Immature natural killer cell (primary cell): ENCODE measurements around the gene RNH1. TPM values are rescaled to one million over a fixed set of nuclear protein-coding genes. Genes with fewer than 3 reads are reported as not detected.
A peak's percentile ranks its signal among the peaks of the same experiment; 100 is the strongest.

Experiments used
- DNase-seq, 3 donors: peaks; one replicate each; pipeline ENCODE4 v3.0.0; 2022; ENCODE audit warnings: mixed read lengths in 1 of 3
- H3K27ac Mint-ChIP-seq, 6 donors: one replicate each; pipeline ENCODE4 v1.8.0; 2020; ENCODE audit warnings: mixed read lengths in 6 of 6, mild to moderate bottlenecking in 5 of 6, inconsistent platforms in 4 of 6, moderate library complexity in 3 of 6
- H3K27me3 Mint-ChIP-seq, 3 donors: one replicate each; pipeline ENCODE4 v1.8.0; 2020 to 2021; ENCODE audit warnings: low read depth in 3 of 3, mild to moderate bottlenecking in 3 of 3, mixed read lengths in 3 of 3, moderate library complexity in 3 of 3, inconsistent platforms in 1 of 3
- H3K36me3 Mint-ChIP-seq, 3 donors: one replicate each; pipeline ENCODE4 v1.8.0; 2020; ENCODE audit warnings: mixed read lengths in 3 of 3, inconsistent platforms in 2 of 3, mild to moderate bottlenecking in 2 of 3
- H3K4me1 Mint-ChIP-seq, 2 donors: one replicate each; pipeline ENCODE4 v1.8.0; 2020; ENCODE audit warnings: inconsistent platforms in 2 of 2, mild to moderate bottlenecking in 2 of 2, mixed read lengths in 2 of 2, moderate library complexity in 1 of 2
- H3K4me3 Mint-ChIP-seq, 5 donors: one replicate each; pipeline ENCODE4 v1.8.0; 2020; ENCODE audit warnings: mild to moderate bottlenecking in 5 of 5, mixed read lengths in 5 of 5, inconsistent platforms in 3 of 5, moderate library complexity in 3 of 5
- H3K9me3 Mint-ChIP-seq, 6 donors: one replicate each; pipeline ENCODE4 v1.8.0; 2020; ENCODE audit warnings: mild to moderate bottlenecking in 6 of 6, mixed read lengths in 6 of 6, inconsistent platforms in 4 of 6, moderate library complexity in 3 of 6
- polyA plus RNA-seq, 3 donors: library from polyadenylated mRNA; unstranded; fragments of 300-500 nt; fragmentation: Illumina TruSeq; gene quantifications; one replicate each; pipeline ENCODE4 v1.2.3, GENCODE V29; 2021

Gene RNH1
- polyA plus RNA-seq, 3 donors from 2014 or later = 164 to 180 (median 168) TPM

DNA sequence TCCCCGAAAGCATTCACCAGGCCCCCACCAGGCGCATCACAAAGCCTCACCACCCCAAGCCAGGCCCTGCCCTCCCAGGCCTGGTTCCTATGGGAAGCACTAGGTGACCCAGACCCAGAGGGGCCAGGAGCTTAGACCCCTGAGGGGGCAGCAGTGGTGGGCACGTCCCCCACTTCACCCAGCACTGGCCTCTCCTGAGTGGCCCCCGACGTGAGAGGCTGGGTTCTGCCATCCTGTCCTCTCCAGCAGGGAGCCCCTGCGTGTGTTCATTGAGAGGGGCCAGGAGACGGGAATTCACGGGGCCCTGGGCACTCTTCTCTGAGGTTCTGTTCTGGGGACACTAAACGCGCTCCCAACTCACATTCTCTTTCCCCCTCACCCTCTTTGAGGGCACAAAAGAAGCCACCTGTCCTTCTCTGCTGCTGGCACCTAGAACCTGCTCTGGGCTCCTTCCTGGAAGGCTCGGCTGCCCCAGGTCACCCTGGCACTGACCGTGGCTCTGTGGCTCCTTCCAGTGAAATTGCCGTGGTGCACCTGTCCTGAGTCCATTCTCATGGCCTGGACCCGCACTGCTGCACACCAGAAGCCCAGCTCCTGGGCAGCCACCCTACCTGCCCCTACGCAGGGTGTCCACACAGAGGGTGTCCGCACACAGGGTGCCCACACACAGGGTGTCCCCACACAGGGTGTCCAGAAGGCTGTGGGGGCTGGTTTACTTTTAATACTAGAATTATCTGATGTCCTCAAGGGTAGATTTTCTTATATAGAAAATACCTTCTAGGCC is 44.7 kb downstream of the RNH1 start:
- no peak overlapping the region for H3K27ac Mint-ChIP-seq
- H3K4me1 Mint-ChIP-seq = peaks cover 7% of the 10 kb centered on the region in 2 donors
- peaks cover 0 to 2% (median 0%) of the 10 kb centered on the region in 3 donors for H3K36me3 Mint-ChIP-seq
- DNase-seq = no peak
- no peak overlapping the region for H3K4me3 Mint-ChIP-seq
- peaks cover 0 to 4% (median 0%) of the 10 kb centered on the region in 3 donors for H3K27me3 Mint-ChIP-seq
- no peaks in the 10 kb centered on the region for H3K9me3 Mint-ChIP-seq

DNA sequence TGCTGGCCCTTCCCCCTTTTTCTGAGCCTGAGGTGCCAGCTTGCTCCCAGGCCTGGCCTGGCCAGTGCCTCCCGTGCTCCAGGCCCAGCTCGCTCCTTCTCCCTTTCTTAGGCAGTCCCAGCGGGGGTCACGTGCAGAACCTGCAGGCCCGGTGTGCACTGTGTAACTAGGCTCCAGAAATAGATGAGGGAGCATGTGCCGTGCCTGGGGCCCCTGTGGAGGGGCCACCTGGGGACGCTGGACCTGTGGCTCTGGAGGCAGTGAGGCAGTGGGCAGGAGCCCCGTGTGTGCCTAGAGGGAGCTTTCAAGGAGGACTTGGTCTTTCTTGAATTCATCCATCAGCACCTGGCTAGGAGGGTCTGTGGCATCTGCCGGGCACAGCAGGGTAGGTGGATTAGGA is 45.4 kb downstream of the RNH1 start:
- H3K27ac Mint-ChIP-seq = no peak overlapping the region
- no peak for DNase-seq
- peaks cover 0 to 4% (median 0%) of the 10 kb centered on the region in 3 donors for H3K27me3 Mint-ChIP-seq
- no peaks in the 10 kb centered on the region for H3K9me3 Mint-ChIP-seq
- no peak overlapping the region for H3K4me3 Mint-ChIP-seq
- H3K36me3 Mint-ChIP-seq = peaks cover 0 to 2% (median 0%) of the 10 kb centered on the region in 3 donors
- H3K4me1 Mint-ChIP-seq = peaks cover 14% of the 10 kb centered on the region in 2 donors

DNA sequence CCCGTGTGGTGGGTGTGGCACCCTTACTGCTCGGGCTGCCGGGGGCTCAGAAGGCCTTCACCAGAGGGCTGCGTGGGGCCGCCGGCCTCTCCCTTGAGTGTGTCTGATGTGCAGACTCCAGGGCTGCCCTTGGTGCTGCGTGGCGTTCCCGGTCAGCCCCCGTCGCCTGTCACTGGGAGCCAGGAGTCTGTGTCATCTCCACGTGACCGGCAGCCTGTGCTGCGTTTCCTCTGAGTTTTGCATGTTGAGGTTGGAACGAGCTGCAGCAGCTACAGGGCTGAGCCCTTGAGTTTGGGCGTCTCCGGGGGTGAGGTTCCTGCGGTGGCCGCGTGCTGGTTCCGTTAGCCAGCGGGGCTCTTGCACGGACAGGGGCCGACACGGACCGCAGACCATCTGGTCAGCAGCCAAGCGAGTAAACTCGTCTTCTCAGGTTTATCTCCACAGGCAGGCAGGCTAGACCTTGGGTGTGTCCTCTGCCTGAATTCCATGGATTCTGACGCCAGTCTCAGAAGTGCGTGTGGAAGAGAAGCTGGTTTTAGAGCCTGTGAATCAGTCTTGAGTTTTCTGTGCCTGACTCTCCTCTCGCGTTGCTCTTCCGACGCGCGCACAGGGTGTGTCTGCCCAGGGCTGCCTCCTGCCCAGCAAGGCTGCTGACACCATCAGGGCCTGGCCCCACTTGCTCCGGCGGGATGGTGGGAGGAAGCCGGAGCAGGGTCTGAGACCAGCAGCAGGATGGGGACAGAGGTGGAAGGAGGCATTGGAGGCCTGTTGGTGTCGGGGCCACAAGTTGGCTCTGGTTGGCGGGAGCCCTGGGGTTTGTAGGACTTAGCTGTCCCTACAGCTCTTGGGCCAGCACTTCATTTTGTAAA is 46.5 kb downstream of the RNH1 start:
- no peak overlapping the region for H3K27ac Mint-ChIP-seq
- no peaks in the 10 kb centered on the region for H3K9me3 Mint-ChIP-seq
- H3K36me3 Mint-ChIP-seq = no peaks in the 10 kb centered on the region
- peaks cover 21% of the 10 kb centered on the region in 2 donors for H3K4me1 Mint-ChIP-seq
- H3K27me3 Mint-ChIP-seq = peaks cover 0 to 7% (median 2%) of the 10 kb centered on the region in 3 donors
- no peak overlapping the region for H3K4me3 Mint-ChIP-seq
- DNase-seq = no peak

DNA sequence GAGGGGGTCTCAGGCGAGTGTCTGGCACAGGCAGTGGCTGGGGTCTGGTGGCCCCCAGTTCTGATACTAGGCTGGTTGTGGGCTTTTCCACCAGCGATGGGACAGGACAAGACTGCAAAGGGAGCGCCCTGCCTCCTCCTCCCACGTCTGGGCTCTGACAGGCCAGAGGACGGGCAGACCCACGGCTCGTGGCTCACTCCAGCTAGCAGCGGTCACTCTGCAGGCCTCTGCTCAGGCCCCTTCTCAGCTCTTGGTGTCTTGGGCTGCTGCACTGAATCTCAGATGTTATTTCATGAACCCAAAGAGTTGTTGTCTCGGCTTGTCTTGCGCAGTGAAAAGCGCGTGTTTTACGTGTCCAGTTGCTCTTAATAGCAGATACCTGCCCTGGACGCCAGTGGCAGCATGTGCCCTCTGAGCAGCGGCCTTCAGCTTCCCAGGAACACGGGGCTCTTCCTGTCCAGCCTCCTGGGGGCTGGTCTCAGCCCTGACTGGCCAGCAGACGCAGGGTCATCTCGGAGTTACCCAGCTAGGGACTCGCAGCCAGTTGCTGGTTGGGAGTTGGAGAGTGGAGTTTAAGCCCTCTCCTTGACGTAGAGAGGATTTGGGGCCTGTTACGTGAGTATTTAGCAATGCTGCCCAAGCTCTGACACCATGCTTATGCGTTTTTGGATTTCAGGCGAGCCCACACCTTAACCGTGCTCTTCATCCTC is 47.4 kb downstream of the RNH1 start:
- DNase-seq = no peak
- Mint-ChIP-seq H3K4me3 (no peak overlapping the region), H3K4me1 (peaks cover 21 to 22% of the 10 kb centered on the region in 2 donors), H3K27me3 (peaks cover 0 to 7% (median 2%) of the 10 kb centered on the region in 3 donors), H3K9me3 (no peaks in the 10 kb centered on the region), H3K27ac (no peak overlapping the region), H3K36me3 (no peaks in the 10 kb centered on the region)

DNA sequence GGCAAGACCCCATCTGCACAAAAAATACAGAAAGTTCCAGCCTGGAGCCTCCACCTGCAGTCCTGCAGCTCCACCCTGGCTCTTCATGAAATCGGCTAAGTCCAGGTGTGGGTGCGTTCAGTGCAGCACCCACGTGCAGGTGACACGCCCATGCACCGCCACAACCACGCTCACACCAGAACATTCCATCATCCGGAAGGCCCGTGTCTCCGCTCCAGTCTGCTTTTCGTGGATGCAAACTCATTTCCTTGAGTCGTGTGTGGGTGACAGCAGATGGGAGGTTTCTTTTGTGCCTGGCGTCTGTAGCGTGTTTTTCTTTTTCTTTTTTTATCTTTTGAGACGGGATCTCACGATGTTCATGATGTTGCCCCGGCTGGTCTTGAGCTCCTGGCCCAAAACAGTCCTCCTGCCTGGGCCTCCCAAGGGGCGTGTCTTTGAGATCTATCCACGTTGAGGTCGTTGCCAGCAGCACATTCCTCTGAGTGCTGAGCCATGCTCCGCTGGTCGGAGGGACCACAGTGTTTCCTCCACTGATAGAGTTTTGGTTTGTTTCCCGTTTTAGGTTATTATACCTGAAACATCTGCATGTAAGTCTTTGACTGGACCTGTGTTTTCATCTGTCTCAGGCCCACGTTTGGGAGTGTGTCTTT is 49.8 kb downstream of the RNH1 start:
- Mint-ChIP-seq H3K4me1 (peaks cover 21 to 22% of the 10 kb centered on the region in 2 donors), H3K27me3 (peaks cover 0 to 7% (median 4%) of the 10 kb centered on the region in 3 donors), H3K27ac (peak overlapping the region; percentile 44 to 94 (median 83)), H3K4me3 (peak overlapping the region; percentile 16 to 68 (median 62)), H3K9me3 (no peaks in the 10 kb centered on the region), H3K36me3 (no peaks in the 10 kb centered on the region)
- DNase-seq = no peak

DNA sequence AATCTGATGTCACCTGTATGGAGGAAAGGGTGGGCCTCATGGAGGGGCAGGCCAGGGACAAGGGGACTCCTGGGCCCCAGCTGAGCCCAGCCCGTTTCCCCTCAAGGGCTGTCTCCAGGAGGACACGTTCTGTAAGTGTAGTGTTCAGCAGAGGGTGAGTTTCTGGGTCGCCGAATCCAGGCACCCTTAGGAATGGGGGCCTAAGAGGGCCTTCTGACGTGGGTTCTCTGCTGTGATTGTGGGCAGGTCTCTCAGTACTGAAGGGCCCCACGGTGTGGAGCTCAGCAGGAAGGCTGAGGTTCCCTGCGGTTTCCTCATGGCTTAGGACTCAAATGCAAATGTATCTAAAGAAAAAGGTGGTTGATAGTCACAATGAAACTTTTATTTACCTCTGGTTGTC is 50.5 kb downstream of the RNH1 start:
- Mint-ChIP-seq H3K9me3 (no peaks in the 10 kb centered on the region), H3K4me1 (peaks cover 22 to 24% of the 10 kb centered on the region in 2 donors), H3K4me3 (peak overlapping the region; percentile 49 to 70 (median 65)), H3K27ac (peak overlapping the region; percentile 36 to 94 (median 84)), H3K27me3 (peaks cover 0 to 5% (median 4%) of the 10 kb centered on the region in 3 donors), H3K36me3 (no peaks in the 10 kb centered on the region)
- peak; percentile 48 to 59 (median 57) for DNase-seq

DNA sequence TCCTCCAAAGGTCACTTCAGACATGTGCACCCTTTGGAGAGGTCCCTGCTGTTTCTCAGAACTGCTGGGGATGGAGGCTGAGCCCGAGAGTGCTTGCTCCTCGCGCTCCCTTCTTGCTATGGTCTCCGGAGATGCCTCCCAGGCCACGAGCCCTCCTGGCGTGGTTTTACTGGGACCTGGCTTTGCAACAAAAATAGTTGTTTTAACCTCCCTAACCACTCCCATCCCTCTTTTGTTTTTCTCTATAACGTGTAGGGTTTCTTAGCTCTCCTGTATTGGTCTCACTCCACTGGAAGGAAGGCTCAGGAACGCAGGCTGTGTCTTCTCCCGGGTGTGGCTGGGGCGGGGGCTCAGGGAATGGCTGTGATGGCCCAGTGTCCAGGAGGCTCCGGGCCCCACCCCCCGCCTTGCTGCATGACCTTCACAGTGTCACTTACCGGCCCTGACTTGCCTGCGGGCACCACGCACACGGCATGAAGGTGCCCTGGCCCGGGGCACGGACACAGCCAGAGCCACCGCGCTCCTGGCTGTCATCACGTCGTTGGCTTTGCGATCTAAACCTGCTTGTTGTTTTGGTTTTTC is 51.4 kb downstream of the RNH1 start:
- Mint-ChIP-seq H3K27me3 (peaks cover 4 to 10% (median 6%) of the 10 kb centered on the region in 3 donors), H3K4me3 (no peak overlapping the region), H3K36me3 (no peaks in the 10 kb centered on the region), H3K4me1 (peaks cover 30 to 32% of the 10 kb centered on the region in 2 donors), H3K9me3 (no peaks in the 10 kb centered on the region), H3K27ac (peak overlapping the region in 4 of 6 donors; percentile 29 to 77 (median 50))
- DNase-seq = no peak

DNA sequence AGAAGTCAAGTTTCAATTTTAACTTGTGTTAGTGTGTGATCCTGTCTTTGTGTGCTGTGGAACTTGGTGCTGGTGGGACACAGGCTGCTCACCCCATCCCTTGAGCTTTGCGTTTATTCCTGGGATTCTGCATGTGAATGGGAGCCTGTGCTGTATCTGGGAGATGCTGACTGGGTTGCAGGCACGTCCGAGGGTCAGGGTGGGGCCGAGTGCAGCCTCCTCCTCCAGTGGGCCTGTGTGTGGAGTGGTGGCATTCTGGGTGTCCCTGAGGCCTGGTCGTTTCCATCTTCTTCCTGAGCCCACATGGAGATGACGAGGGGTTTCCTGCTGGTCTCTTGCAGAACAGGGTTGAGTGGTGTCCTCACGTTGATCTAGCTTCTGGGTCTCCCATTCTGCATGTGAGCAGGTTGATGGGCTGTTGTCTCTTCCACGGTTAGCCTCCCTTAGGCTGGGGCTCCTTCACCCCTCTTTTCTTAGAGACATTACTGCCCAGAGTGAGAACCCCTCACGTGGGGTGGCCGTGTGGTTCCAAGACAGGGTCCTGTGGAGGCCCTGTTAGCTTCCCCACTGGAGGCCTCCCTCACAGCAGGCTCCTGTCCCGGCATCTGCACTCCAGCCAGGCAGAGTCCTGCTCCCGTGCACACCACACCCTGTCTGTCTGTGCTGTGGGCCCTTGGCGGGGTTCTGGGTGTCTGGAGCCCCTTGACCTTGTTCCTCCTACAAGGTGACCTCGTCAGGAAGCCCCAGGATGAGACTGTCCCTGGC is 52.1 kb downstream of the RNH1 start:
- DNase-seq = no peak
- Mint-ChIP-seq H3K4me3 (no peak overlapping the region), H3K27me3 (peaks cover 6 to 9% (median 8%) of the 10 kb centered on the region in 3 donors), H3K9me3 (no peaks in the 10 kb centered on the region), H3K36me3 (no peaks in the 10 kb centered on the region), H3K27ac (peak overlapping the region in 4 of 6 donors; percentile 11 to 57 (median 33)), H3K4me1 (peaks cover 31 to 33% of the 10 kb centered on the region in 2 donors)

DNA sequence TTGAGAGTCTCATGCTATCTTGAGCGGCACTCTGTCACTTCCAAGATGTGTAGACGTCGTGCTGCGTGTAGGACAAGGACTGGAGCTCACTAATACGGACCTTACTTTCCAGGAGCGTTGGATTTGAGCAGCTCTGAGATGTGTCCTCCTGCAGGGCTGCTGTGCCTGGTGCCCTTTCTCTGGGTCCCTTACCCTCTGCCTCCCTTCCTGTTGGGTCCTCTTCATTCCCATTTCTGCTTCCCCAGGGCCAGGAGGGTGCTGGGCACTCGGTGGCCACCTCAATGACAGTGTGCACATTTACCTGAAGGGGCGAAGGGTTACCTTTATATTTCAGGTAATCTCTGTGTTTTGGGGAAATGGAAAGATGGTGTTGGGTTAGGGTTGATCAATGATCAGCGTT is 53.0 kb downstream of the RNH1 start:
- H3K4me1 Mint-ChIP-seq = peaks cover 31 to 37% of the 10 kb centered on the region in 2 donors
- no peaks in the 10 kb centered on the region for H3K9me3 Mint-ChIP-seq
- peak overlapping the region in 4 of 6 donors; percentile 18 to 87 (median 54) for H3K27ac Mint-ChIP-seq
- H3K36me3 Mint-ChIP-seq = no peaks in the 10 kb centered on the region
- DNase-seq = no peak
- H3K27me3 Mint-ChIP-seq = peaks cover 8 to 14% (median 12%) of the 10 kb centered on the region in 3 donors
- no peak overlapping the region for H3K4me3 Mint-ChIP-seq

DNA sequence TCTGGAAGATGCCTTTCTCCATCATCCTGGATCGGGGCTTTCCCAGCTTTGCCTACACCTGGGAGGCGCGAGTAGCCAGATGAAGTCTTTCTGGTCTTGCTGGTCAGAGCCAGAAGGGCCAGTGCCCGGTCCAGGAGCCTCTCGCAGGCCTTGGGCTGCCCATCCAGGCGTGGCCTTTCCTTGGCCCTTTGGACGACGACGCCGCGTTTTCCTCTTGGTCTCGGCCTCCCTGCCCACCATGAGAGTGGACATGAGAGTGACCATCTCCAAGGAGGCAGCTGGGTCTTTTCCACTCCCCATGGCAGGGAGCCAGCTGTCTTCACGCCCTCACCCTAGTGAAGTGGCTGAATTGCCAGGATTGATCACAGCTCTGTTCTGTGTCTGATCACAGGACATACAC is 53.5 kb downstream of the RNH1 start:
- no peaks in the 10 kb centered on the region for H3K9me3 Mint-ChIP-seq
- H3K27ac Mint-ChIP-seq = peak overlapping the region in 3 of 6 donors; percentile 14 to 28 (median 18)
- peak overlapping the region in 1 of 5 donors; percentile 27 for H3K4me3 Mint-ChIP-seq
- no peak for DNase-seq
- H3K27me3 Mint-ChIP-seq = peaks cover 11 to 17% (median 14%) of the 10 kb centered on the region in 3 donors
- peaks cover 36 to 40% of the 10 kb centered on the region in 2 donors for H3K4me1 Mint-ChIP-seq
- H3K36me3 Mint-ChIP-seq = no peaks in the 10 kb centered on the region

DNA sequence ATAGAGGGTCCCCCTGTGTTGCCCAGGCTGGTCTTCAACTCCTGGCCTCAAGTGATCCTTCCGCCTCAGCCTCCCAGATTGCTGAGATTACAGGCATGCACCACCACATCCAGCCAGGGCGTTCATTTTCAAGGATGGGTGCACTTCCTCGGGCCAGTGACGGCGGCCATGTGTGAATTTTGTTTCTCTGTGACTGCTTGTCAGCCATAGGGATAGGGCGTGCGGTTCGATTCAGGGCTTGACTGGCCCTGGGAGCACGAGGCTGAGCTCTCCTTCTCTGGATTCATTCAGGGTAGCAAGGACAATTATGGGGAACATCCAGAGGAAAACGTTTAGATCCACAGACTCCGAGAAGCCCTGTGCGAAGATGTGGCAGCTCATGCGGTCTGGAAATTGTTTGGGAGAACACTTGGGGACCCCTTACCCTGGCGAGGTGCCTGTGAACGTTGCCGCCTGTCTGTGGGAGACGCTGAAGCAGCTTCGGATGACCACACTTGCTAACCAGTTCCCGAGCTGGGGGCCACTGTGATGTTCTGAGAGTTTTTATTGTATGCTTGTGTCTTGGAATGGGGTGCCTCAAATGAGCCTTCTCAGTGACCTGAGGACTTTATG is 54.0 kb downstream of the RNH1 start:
- Mint-ChIP-seq H3K27ac (peak overlapping the region in 3 of 6 donors; percentile 20 to 48 (median 28)), H3K9me3 (no peaks in the 10 kb centered on the region), H3K27me3 (peaks cover 14 to 19% (median 16%) of the 10 kb centered on the region in 3 donors)

More for the DNA sequence above, 54.0 kb downstream of the RNH1 start:
- H3K4me1 Mint-ChIP-seq = peaks cover 41 to 43% of the 10 kb centered on the region in 2 donors
- H3K4me3 Mint-ChIP-seq = peak overlapping the region in 1 of 5 donors; percentile 27
- no peak for DNase-seq
- H3K36me3 Mint-ChIP-seq = no peaks in the 10 kb centered on the region
